Gastrocnemius medialis (tissue), 4 donors: ENCODE data around the gene CYB561D1.

Source experiments
- POLR2A ChIP-seq, 2 donors: fragments of 450-650 bp; IDR thresholded peaks; one replicate each; pipeline ENCODE4 v1.6.1; 2017; ENCODE audit warnings: antibody characterized with exemption in 2 of 2, mild to moderate bottlenecking in 2 of 2, moderate library complexity in 2 of 2
- TF ChIP-seq, protein P1 (sequence below), 5 experiments: fragments of 450-650 bp in 3 of 5; fragments of 200-600 bp in 2 of 5; sonication (generic) in 2 of 5; IDR thresholded peaks in 4 of 5; conservative IDR thresholded peaks in 1 of 5; 1 replicate in 4 of 5; 2 replicates in 1 of 5; pipeline ENCODE4 v1.5.1; 2016 to 2019; ENCODE audit warnings: antibody characterized with exemption in 5 of 5, mild to moderate bottlenecking in 3 of 5, moderate library complexity in 3 of 5

DNA sequence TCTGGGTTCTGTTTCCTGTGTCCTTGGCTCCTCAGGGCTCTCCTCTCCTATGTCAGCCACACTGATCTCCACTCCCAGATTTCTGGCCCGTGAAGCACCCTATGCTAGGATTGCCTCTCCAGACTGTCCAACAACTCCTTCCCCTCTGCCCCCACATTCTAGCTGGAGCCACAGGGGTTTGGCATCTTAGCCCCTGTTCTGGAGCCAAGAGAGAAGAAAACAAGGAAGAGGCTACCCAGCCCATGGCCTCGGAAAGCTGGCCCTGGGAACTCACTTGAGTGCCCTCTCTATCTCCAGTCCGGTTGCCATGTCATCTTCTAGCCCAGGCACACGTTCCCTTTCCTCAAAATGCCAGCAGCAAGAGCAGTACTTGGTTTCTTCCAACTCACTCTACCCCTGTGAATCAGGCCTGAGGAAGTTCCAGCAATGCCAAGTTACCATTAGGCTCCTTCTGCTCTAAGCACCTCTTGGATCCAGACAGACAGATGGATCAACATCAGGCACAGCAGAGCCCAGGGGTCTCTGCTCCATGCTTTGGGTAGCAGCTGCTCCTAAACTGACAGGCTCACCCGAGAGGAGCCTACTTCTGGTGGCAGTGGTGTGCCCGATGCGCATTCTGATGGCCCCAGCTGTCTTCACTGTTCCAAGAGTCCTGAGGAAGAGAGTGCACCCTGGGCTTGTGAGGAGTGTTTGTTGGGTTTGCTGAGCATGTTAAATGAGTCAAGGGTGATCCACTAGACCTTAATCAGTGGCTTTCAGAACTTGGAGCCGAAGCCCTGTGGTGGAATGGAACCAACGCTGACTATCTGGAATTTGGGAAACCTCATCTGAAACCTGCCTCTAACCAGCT is 34.2 kb downstream of the CYB561D1 start:
- TF ChIP-seq POLR2A (IDR thresholded peaks at IDR 0.05): no peak
- TF ChIP-seq, protein P1, sequence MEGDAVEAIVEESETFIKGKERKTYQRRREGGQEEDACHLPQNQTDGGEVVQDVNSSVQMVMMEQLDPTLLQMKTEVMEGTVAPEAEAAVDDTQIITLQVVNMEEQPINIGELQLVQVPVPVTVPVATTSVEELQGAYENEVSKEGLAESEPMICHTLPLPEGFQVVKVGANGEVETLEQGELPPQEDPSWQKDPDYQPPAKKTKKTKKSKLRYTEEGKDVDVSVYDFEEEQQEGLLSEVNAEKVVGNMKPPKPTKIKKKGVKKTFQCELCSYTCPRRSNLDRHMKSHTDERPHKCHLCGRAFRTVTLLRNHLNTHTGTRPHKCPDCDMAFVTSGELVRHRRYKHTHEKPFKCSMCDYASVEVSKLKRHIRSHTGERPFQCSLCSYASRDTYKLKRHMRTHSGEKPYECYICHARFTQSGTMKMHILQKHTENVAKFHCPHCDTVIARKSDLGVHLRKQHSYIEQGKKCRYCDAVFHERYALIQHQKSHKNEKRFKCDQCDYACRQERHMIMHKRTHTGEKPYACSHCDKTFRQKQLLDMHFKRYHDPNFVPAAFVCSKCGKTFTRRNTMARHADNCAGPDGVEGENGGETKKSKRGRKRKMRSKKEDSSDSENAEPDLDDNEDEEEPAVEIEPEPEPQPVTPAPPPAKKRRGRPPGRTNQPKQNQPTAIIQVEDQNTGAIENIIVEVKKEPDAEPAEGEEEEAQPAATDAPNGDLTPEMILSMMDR (IDR thresholded peaks at IDR 0.05 in 4 of 5, conservative IDR thresholded peaks at IDR 0.05 in 1 of 5): no peak
